Subcutaneous adipose tissue (tissue), 4 donors: Measurements from ENCODE around the gene NOD2. TPM values are rescaled to one million over a fixed set of nuclear protein-coding genes. Genes with fewer than 3 reads are reported as not detected.

Experiments used
- total RNA-seq, 4 donors: library from RNA; depleted of rRNA; stranded (reverse); fragments of >200 nt; gene quantifications; one replicate each; pipeline ENCODE4 v1.1.0, GENCODE V29; 2016
- TF ChIP-seq, protein P1 (sequence below): fragments of 450-650 bp; IDR thresholded peaks from one replicate; pipeline ENCODE4 v1.5.1; 2016; ENCODE audit warnings: low read depth, mild to moderate bottlenecking, control low read depth, antibody characterized with exemption, moderate library complexity

NOD2 gene
- total RNA-seq, 4 donors from 2014 or later = 0.94 to 10.2 (median 3.1) TPM

DNA sequence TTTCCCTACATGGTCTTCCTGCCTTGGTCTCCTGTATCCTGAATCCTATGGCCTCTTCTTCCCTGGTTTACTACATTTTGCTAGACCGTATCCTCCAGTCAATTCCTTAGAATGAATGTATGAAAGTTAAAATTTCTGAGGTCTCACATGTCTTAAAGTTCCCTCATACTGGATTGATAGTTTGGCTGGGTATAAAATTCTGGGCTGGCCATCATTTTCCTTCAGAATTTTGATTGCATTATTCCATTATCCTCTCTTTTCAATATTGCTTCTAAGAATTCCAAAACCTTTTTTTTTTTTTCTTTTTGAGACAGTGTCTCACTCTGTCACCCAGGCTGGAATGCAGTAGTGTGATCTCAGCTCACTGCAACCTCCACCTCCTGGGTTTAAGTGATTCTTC is 10.8 kb downstream of the NOD2 start:
- TF ChIP-seq, protein P1, sequence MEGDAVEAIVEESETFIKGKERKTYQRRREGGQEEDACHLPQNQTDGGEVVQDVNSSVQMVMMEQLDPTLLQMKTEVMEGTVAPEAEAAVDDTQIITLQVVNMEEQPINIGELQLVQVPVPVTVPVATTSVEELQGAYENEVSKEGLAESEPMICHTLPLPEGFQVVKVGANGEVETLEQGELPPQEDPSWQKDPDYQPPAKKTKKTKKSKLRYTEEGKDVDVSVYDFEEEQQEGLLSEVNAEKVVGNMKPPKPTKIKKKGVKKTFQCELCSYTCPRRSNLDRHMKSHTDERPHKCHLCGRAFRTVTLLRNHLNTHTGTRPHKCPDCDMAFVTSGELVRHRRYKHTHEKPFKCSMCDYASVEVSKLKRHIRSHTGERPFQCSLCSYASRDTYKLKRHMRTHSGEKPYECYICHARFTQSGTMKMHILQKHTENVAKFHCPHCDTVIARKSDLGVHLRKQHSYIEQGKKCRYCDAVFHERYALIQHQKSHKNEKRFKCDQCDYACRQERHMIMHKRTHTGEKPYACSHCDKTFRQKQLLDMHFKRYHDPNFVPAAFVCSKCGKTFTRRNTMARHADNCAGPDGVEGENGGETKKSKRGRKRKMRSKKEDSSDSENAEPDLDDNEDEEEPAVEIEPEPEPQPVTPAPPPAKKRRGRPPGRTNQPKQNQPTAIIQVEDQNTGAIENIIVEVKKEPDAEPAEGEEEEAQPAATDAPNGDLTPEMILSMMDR = no peak

DNA sequence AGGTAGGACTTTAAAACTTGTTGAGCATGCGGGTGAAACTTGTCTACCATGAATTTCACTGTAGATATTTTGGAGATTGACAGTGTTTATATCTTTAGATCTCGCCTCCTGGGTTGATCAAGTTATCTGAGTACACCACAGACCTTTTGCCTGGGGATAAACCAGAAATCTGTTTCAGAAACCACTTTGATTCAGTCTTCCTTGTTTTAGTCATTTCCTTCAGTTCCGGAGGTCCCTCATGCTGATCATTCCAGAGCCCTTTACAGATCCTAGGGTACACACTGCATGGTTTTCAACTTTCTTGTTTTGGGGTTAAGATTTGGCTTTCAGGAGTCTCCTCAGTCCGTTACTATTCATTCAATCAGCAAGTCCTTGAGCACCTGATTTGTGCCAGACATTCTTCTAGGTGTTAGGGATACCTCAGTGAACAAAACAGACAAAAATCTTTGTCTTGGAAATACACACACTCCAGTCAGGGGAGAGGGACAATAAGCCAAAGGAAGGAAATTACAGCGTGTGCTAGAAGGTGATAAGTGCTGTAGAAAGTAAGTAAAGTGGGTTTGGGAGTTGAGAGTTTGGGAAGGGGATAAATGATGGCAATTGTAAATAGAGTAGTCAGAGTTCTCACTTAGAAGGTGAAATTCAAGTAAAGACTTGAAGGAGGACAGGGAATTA is 12.2 kb downstream of the NOD2 start:
- TF ChIP-seq, protein P1 = no peak

DNA sequence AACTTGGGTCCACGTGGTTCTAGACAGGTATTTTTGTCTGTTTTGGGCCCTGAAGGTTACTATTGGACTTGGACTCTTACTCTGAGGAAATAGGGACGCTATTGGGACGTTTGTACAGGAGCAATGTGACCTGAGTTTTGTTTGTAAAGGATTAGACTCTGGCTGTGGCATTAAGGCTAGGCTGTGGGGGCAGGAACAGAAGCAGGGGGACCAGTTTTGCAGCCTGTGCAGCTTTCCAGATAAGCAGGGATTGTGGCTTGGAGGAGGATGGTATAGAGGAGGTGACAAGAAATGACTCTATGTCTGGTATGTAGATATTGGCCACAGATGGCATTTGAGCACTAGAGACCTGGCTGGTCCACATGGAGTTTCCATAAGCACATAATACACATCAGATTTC is 12.8 kb downstream of the NOD2 start:
- TF ChIP-seq, protein P1 = no peak

DNA sequence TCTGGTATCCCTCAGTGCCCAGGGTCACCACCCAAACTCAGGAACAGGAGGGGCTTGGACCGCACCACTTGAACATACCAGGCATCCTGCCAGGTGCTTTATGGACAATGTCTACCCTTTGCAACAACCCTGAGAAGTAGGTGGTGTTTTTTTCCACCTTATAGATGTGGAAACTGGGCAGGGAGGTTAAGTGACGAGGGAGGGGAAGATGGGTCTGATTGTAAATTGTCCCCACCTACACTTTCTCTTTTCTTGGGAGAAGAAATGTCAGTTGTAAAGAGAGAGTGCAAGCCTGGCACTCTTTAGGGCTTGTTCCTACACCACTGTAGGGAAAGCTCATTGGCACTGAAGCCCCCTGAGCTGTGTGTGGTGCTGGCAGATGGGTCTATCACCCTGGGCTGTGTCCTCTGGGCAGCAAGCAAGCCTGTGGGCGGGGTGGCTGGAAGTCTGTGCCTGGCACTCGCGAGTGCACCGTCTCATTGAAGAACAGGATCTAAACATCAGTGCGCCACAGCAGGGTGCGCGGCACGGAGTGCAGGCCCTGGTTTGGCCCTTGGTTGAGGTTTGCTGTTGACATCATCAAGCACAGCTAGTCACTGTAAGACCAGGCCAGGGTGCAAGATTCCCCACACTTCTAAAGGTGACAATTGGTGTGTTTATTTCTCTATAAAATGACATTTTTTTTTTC is 15.1 kb downstream of the NOD2 start:
- TF ChIP-seq, protein P1 = no peak

DNA sequence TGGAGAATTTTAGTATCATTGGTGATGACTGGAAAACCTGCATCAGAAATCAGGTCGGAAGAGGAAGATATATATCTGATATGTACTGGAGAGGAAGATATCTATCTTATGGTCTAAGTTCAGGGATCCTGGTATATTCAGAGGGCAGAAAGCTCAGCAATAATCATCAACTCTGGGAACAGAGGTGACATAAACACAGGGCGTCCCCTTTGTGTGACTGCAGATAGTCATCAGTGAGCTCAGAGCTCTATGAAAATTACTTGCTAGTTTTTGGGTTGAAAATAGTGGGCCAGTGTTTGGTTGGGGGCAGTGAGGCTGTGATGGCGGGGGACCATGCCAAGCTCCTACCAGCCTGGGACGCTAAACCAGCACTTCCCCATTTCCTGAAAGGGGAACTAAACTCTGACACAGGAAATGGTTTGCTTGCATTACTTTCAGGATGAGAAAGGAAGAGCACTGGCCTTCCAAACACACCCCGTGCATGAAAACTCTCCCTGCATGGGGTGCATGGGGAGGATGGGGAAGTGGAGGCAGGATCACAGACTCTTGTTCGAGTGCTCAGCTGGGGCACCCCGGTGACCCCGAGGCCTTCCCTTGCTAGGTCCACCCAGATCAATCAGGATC is 15.8 kb downstream of the NOD2 start:
- TF ChIP-seq, protein P1 = no peak

DNA sequence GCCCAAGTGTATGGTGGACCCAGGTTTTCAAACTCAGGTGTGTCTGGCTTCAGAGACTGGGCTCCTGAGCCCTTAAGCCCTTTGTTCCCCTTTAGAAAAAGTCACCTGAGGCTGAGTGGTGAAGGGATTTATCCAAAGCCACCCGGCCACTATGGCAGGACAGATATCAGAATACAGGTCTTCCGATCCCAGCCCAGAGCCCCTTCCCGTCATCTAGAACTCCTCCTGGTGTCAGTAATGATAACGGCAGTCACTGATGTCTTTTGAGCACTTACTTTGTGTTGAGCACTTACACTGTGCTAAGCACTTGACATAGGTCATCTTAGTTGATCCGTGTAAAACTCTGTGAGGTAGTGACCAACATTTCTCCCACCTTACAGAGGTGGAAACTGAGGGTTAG is 16.6 kb downstream of the NOD2 start:
- TF ChIP-seq, protein P1 = no peak

DNA sequence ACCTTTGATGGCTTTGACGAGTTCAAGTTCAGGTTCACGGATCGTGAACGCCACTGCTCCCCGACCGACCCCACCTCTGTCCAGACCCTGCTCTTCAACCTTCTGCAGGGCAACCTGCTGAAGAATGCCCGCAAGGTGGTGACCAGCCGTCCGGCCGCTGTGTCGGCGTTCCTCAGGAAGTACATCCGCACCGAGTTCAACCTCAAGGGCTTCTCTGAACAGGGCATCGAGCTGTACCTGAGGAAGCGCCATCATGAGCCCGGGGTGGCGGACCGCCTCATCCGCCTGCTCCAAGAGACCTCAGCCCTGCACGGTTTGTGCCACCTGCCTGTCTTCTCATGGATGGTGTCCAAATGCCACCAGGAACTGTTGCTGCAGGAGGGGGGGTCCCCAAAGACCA is 17.6 kb downstream of the NOD2 start:
- TF ChIP-seq, protein P1 = no peak
